HG02642 (cell line): Measurements from ENCODE around the gene MCUR1.
"Not testable (repeated sequence)": the region's sequence is repeated elsewhere in the genome, so short reads cannot be mapped to it uniquely, and the experiment has no call there.

ENCODE experiments used
- ATAC-seq: cut with Tn5 transposase; IDR thresholded peaks from one replicate; pipeline ENCODE4 v1.9.1; 2021; ENCODE audit warnings: mild to moderate bottlenecking; ENCODE audit not compliant: unreplicated experiment, poor library complexity

MCUR1 gene

DNA sequence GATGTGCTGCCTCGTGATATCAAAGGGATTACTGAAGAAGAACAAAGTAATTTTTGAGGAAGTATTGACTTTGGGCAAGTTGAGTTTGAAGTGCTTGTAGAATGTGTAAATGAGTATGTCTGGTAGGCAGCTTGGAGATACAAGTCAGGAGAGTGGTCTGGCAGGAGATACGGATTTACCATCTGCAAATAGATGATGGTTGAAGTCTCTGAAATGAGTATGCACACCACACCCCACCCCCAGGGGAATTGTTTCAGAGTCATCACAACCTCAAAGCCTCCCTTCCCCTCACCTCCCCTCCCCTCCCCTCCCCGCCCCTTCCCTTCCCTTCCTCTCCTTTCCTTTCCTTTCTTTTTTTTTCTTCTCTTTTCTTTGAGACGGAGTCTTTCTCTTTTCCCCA lies 16.4 kb upstream of the MCUR1 start:
- ATAC-seq, result no peak

DNA sequence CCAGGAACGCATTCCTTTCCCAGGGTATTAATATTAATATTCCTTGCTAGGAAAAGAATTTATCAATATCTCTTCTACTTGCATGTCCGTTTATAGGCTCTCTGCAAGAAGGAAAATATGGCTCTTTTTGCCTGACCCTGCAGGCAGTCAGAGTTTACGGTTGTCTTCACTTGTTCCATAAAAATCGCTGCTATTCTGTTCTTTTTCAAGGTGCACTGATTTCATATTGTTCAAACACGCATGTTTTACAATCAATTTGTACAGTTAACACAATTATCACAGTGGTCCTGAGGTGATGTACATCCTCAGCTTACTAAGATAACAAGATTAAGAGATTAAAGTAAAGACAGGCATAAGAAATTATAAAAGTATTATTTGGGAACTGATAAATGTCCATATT lies 15.1 kb upstream of the MCUR1 start:
- not testable (repeated sequence) for ATAC-seq

DNA sequence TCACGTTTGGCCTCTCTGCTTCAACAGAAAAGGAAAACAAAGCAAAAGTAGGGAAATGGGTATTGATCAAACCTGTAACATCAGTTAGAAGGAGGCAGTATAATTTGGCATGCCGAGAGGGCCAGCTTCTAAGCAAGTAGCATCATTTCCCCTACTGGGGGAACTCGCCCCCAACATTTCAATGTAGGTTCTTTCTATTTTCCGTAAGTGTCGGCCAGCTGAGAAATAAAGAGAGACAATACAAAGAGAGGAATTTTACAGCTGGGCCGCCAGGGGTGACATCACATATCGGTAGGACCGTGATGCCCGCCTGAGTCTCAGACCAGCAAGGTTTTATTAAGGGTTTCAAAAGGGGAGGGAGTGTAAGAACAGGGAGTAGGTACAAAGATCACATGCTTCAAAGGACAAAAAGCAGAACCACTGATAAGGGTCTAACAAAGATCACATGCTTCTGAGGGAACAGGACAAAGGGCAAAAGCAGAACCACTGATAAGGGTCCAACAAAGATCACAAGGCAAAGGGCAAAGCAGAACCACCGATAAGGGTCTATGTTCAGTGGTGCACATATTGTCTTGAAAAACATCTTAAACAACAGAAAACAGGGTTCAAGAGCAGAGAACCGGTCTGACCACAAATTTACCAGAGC lies 14.4 kb upstream of the MCUR1 start:
- ATAC-seq, result not testable (repeated sequence)

GRCh38 chr6:13827032-13827431 lies 12.7 kb upstream of the MCUR1 start:
- no peak for ATAC-seq

- ATAC-seq, result no peak
Measured at GRCh38 chr6:13825871-13826270, 11.5 kb upstream of the MCUR1 start.

- ATAC-seq, result no peak
Measured at GRCh38 chr6:13818341-13818740, 4.0 kb upstream of the MCUR1 start.

GRCh38 chr6:13814938-13815575 lies 700 bp upstream of the MCUR1 start:
- ATAC-seq, result no peak

DNA sequence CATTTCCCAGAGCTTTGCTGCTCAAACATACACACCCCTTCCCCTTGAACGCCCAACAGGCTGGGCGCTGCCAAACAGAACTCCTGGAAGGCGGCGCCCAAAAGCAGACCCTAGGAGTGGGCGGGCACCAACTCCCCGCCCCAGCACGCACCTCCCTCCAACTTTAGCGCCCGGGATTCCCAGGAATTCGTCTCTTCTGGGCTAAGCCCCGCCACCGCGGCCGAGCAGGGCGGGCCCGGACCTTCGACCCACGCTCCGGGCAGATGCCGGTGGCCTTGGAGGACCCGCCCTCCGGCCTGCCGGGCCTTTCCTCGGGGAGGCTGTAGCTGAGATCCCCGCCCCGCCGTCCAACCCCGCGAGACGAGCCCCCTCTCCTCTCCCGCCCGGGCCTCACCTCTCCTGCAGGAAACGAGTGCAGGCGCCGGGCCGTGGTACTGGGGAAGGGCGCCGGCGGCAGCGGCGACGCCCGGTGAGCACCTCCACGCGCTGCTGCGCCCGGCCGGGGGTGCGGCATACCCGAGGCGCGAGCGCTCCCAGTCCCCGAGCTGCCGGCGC lies 659 bp downstream of the MCUR1 start:
- peak; percentile 39 for ATAC-seq

DNA sequence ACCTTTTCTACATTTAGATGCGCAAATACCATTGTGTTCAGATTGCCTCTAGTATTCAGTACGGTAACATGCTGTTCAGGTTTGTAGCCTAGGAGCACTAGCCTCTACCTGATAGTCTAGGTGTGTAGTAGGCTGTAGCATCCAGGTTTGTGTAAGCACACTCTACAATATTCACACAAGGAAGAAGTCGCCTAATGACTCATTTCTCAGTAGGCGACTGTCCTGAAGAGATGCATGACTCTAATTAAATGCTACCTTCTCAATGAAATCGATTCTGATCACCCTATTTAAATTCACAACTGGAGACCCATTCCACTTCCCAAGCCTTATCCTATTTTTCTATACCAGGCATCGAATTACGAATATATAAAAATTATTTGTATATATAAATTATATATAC lies 1.3 kb downstream of the MCUR1 start:
- ATAC-seq, result no peak

- no peak for ATAC-seq
Measured at GRCh38 chr6:13812359-13812642, 2.1 kb downstream of the MCUR1 start.

DNA sequence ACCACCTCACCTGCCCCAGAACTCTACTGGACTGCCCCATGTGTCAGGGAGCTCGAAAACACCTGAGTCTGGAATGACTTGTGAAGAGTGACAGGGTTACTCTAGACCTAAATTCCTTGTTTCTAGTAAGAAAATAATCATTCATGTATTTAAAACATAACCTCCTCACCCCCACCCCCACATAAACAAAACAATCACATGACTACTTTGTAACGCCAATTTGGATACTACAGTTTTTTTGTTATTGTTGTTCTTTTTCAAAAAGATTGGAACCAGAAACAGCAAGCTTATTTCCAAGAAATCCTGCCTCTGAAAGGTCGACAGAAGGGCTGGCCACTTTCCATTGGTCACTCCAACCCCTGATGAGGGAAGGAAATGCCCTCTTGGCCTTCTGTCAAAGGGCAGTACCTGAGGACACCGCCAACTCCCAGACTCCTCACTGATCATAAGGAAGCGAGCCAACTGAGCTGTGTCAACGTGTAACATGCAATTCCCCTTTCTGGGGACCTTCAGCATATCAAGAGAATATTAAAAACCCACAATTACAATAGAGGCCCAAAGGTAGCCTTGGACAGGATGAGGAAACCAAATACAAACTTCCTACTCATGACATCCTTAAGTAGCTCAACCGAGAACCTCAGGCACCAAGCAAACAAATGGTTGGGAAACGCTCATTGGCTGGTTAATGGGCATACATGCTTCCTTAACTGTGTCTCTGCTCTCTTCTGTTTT lies 2.6 kb downstream of the MCUR1 start:
- ATAC-seq, result no peak

DNA sequence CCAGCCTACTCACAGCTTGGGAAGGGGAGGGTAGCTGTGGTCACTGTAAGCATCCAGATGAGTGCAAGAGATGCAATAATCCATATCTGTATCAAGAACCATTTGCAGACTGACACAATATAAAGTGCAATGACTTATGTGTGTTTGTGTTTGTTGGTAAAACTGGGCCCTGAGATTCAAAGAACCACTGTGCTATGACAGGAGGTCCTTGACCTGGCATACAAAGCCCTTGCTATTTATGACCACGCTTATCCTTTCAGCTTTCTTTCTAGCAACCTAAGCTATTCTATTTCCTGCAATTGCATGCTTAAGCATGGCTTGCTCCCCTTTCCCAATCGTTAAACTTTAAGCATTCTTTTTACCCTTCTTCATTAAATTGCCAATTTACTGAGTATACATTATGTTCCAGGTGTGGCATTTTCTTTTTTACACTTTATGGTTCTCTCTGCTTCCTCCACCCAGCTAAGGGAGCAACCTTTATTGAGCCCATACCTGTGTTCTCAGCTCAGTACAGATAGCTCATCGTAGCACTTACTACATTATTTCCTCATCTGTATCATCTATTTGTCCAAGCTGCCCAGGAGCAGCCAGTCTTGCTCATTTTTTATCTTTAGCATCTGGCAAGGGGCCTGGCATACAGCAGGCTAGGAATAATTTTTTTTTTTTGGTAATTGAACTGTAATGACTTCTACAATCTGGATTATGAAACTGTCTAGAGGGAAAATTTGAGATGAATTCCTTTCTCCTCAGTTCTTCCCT lies 3.5 kb downstream of the MCUR1 start:
- ATAC-seq, result no peak

DNA sequence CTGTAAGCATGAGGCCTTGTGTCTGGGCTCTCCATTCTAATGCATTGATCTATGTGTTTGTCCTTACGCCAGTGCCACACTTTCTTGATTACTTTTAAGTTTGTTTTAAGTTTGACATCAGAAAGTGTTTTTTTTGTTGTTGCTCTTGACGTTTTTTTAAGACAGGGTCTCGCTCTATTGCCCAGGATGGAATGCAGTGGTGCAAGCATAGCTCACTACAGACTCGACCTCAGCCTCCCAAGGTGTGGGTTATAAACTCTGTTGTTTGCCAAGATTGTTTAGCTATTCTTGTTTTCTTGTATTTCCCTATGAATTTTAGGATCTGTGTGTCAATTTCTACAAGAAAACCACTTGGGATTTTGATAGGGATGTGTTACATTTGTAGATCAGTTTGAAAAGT lies 5.6 kb downstream of the MCUR1 start:
- ATAC-seq, result no peak

GRCh38 chr6:13807696-13808095 lies 6.7 kb downstream of the MCUR1 start:
- ATAC-seq, result no peak

DNA sequence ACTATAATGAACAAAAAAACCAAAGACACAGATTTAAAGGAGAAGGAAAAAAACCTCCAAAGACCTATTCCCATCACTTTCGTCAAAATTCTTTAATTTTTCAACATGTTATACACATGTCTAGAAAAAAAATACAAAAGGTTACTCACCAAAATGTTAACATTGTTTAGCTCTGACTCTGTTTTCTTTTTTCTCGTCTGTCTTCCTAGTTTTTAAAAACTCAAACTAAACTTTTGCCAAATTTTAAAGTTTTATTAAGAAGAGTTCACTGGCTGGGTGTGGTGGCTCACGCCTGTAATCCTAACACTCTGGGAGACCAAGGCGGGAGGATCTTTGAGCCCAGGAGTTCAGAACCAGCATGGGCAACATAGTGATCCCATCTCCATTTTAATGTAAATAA lies 10.8 kb downstream of the MCUR1 start:
- ATAC-seq, result no peak

DNA sequence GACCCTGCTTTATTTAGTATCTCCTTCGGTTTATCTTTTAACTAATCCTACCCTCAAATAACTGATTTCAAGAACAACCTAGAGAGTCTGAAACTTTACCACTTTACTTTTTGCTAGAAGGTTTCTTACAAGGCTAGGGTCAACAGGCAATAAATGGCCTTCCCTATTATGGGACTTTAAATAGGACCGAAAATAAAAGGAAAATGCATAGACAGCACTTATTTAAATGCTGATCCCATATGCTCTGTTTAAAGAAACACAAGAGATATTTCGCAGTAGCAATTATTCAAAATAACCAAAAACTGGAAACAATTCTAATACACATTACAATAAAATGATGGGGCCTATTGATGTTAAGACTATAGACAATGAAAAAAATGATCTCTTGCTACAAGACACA lies 13.7 kb downstream of the MCUR1 start:
- no peak for ATAC-seq

DNA sequence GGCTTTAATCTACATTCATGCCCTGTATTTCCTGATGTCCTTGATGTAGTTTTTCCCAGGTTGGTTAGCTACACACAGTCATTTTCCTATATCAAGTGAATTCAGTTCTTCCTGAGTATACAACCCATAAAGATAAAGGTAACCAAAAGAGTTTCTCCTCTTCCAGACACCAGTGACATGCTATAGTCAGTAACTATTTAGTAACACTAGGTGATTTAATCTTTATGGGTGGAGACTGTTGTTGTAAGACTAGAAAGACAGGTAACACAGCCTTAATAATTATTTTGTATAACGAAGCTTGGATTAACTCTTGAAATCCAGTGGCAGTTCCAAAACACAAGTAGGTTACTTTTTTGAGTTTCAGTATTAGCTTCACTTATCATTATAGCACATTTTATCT lies 17.6 kb downstream of the MCUR1 start:
- ATAC-seq, result no peak

DNA sequence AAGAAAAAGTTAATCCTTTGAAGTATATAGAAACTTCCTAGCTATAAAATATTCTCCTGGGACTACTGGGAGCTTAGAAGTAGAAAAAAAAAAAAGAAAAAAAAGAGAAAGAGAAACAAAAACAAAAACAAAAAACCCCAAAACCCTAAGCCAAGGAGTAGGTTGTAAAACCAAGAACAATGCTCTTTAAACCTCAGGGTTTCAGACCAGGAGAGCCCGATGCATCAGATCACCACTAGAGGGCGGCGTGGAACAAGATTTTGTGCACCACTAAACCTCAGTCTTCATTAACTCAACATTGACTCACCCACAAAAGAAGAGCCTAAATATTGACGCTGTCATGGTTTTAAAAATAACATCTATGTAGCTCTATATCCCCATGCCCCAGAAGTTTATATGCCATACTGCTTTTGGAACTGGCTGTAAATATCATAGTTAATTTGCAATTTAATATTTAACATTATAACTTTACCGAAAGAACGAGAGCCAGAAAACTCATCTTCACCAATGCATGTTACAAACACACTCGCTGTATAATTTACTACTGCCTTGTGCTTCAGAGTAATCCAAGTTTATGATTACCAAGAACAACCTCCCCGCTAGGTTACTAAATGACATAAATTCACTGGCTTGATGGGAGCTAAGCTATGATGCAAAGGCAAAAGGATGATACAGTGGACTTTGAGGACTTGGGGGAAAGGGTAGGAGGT lies 19.2 kb downstream of the MCUR1 start:
- peak; percentile 89 for ATAC-seq

GRCh38 chr6:13794184-13794583 lies 20.2 kb downstream of the MCUR1 start:
- no peak for ATAC-seq

GRCh38 chr6:13789746-13790145 lies 24.6 kb downstream of the MCUR1 start:
- no peak for ATAC-seq
